NCI-H524 (cell line): ENCODE data around the gene STAM2.

Experiments used
- DNase-seq, 2 experiments: peaks; one replicate each; lab custom pipeline; 2025; lab: John Stamatoyannopoulos, UW

The STAM2 gene

GRCh38 chr2:152071092-152071491, 104.5 kb downstream of the STAM2 start:
- peak in 1 of 2 experiments; percentile 14 for DNase-seq

GRCh38 chr2:152068226-152068625, 107.3 kb downstream of the STAM2 start:
- no peak for DNase-seq

- DNase-seq = no peak
Measured at GRCh38 chr2:152067823-152068222, 107.7 kb downstream of the STAM2 start.
